WTC11 (cell line): Measurements from ENCODE around the gene RBM39.

ENCODE experiments used
- CBFB ChIP-seq: sonication (generic); formaldehyde crosslinking; IDR thresholded peaks from 2 replicates; pipeline ENCODE4 v1.8.1; 2022; ENCODE audit warnings: mild to moderate bottlenecking, low read depth, missing genetic modification reagents
- CTCF ChIP-seq: fragments of 200-600 bp; IDR thresholded peaks from 2 replicates; pipeline ENCODE4 v1.8.0; 2022; ENCODE audit warnings: antibody characterized with exemption
- E2F5 ChIP-seq: sonication (generic); formaldehyde crosslinking; IDR thresholded peaks from 2 replicates; pipeline ENCODE4 v1.8.1; 2022; ENCODE audit warnings: mild to moderate bottlenecking, moderate library complexity, missing genetic modification reagents
- ETV6 ChIP-seq: sonication (generic); formaldehyde crosslinking; IDR thresholded peaks from 2 replicates; pipeline ENCODE4 v1.8.1; 2022; ENCODE audit warnings: mild to moderate bottlenecking, missing genetic modification reagents
- GABPB1 ChIP-seq: sonication (generic); formaldehyde crosslinking; IDR thresholded peaks from 2 replicates; pipeline ENCODE4 v1.8.1; 2023; ENCODE audit warnings: mild to moderate bottlenecking, missing genetic modification reagents
- IRF2 ChIP-seq: sonication (generic); formaldehyde crosslinking; IDR thresholded peaks from 2 replicates; pipeline ENCODE4 v1.8.0; 2022; ENCODE audit warnings: low read depth, missing genetic modification reagents, borderline replicate concordance
- OVOL2 ChIP-seq: fragments of 250-450 bp; sonication (Bioruptor Pico); IDR thresholded peaks from 2 replicates; pipeline ENCODE4 v1.9.0; 2021; ENCODE audit warnings: mild to moderate bottlenecking, borderline replicate concordance
- PREB ChIP-seq: sonication (generic); formaldehyde crosslinking; IDR thresholded peaks from 2 replicates; pipeline ENCODE4 v1.8.1; 2022; ENCODE audit warnings: mild to moderate bottlenecking, missing genetic modification reagents, moderate library complexity, borderline replicate concordance
- TCF7 ChIP-seq: sonication (generic); formaldehyde crosslinking; IDR thresholded peaks from 2 replicates; pipeline ENCODE4 v1.8.0; 2022; ENCODE audit warnings: mild to moderate bottlenecking, low read depth, missing genetic modification reagents, moderate library complexity
- TEAD4 ChIP-seq: sonication (generic); formaldehyde crosslinking; IDR thresholded peaks from 2 replicates; pipeline ENCODE4 v1.8.0; 2022; ENCODE audit warnings: mild to moderate bottlenecking, missing genetic modification reagents

GRCh38 chr20:35757098-35757705 is 15.1 kb upstream of the RBM39 start:
- TF ChIP-seq CTCF (no peak), ETV6 (CRISPR knock-in tag) (no peak), E2F5 (CRISPR knock-in tag) (no peak), TCF7 (no peak), OVOL2 (CRISPR knock-in tag) (no peak), IRF2 (CRISPR knock-in tag) (no peak), GABPB1 (CRISPR knock-in tag) (no peak), CBFB (no peak), TEAD4 (CRISPR knock-in tag) (no peak), PREB (no peak)
